Esophagus muscularis mucosa (tissue), 4 donors: Measurements from ENCODE around the gene DDX39B. TPM values are rescaled to one million over a fixed set of nuclear protein-coding genes. Genes with fewer than 3 reads are reported as not detected.
A peak's percentile ranks its signal among the peaks of the same experiment; 100 is the strongest.

Experiments
- DNase-seq: peaks from one replicate; pipeline ENCODE4 v3.0.0-alpha.2; 2017; ENCODE audit errors: extremely low spot score
- H3K27ac ChIP-seq, 4 donors: fragments of 200-600 bp; sonication (generic); replicated peaks in 1 of 4; 1 replicate in 3 of 4; 2 replicates in 1 of 4; pipeline ENCODE4 v1.5.1; 2016 to 2019; ENCODE audit warnings: mild to moderate bottlenecking in 1 of 4
- H3K27me3 ChIP-seq, 4 donors: fragments of 200-600 bp; sonication (generic); one replicate each; pipeline versions ENCODE4 v1.5.1 to v1.6.0; 2016 to 2019
- H3K36me3 ChIP-seq, 4 donors: fragments of 200-600 bp; sonication (generic); one replicate each; pipeline ENCODE4 v1.5.1; 2016 to 2019
- H3K4me1 ChIP-seq, 4 donors: fragments of 200-600 bp; sonication (generic); one replicate each; pipeline ENCODE4 v1.5.1; 2016 to 2019
- H3K4me3 ChIP-seq, 4 donors: fragments of 200-600 bp; sonication (generic); 1 replicate in 2 of 4; 2 replicates in 2 of 4; pipeline ENCODE4 v1.5.1; 2016 to 2019; ENCODE audit warnings: mild to moderate bottlenecking in 4 of 4, moderate library complexity in 1 of 4
- H3K9me3 ChIP-seq, 4 donors: fragments of 200-600 bp; sonication (generic); 1 replicate in 3 of 4; 2 replicates in 1 of 4; pipeline ENCODE4 v1.5.1; 2016 to 2019
- CTCF ChIP-seq, 3 experiments: fragments of 200-600 bp in 2 of 3; fragments of 450-650 bp in 1 of 3; sonication (generic) in 2 of 3; IDR thresholded peaks; one replicate each; pipeline ENCODE4 v1.5.1; 2017 to 2019; ENCODE audit warnings: antibody characterized with exemption in 3 of 3, mild to moderate bottlenecking in 2 of 3, moderate library complexity in 1 of 3
- EP300 ChIP-seq: sonication (generic); formaldehyde crosslinking; IDR thresholded peaks from one replicate; pipeline ENCODE4 v1.6.1; 2017; ENCODE audit warnings: antibody characterized with exemption
- POLR2A ChIP-seq: fragments of 450-650 bp; IDR thresholded peaks from one replicate; pipeline ENCODE4 v1.6.1; 2017; ENCODE audit warnings: antibody characterized with exemption, moderate library complexity, mild to moderate bottlenecking, low read depth
- POLR2AphosphoS5 ChIP-seq, 2 donors: sonication (generic); formaldehyde crosslinking; IDR thresholded peaks; one replicate each; pipeline ENCODE4 v1.6.1; 2017; ENCODE audit warnings: antibody characterized with exemption in 2 of 2
- WGBS: methylation state at CpG from one replicate; pipeline ENCODE4 v1.1.5; 2018; 5-methylcytosine and 5-hydroxymethylcytosine counted together
- intact Hi-C: fragments of 100-400 bp; cut with DNase I; formaldehyde crosslinking; loops from one replicate; pipeline ENCODE4 v1.15.1; 2023
- total RNA-seq, 4 donors: library from RNA; depleted of rRNA; stranded (reverse); fragments of >200 nt; gene quantifications; one replicate each; pipeline versions ENCODE4 v1.1.0 to v1.2.1, GENCODE V29; 2016

The DDX39B gene
- total RNA-seq, 4 donors from 2014 or later = 186 to 257 (median 213) TPM

GRCh38 chr6:31528307-31528777, 13.5 kb downstream of the DDX39B start:
- intact Hi-C loops = no loop called here
- Histone ChIP-seq H3K27me3 (no peaks in the 10 kb centered on the region), H3K4me3 (no peak overlapping the region), H3K36me3 (peaks cover 27 to 42% (median 41%) of the 10 kb centered on the region in 4 donors), H3K9me3 (no peaks in the 10 kb centered on the region), H3K27ac (no peak overlapping the region), H3K4me1 (no peaks in the 10 kb centered on the region)
- TF ChIP-seq CTCF (IDR thresholded peaks at IDR 0.05) = no peak
- TF ChIP-seq EP300 = no peak
- TF ChIP-seq POLR2AphosphoS5 (IDR thresholded peaks at IDR 0.05) = no peak
- TF ChIP-seq POLR2A = no peak
- no peak for DNase-seq
- WGBS = 83% methylated on average over 4 of the region's 4 CpGs

- TF ChIP-seq POLR2AphosphoS5 (IDR thresholded peaks at IDR 0.05) (no peak), EP300 (no peak), CTCF (IDR thresholded peaks at IDR 0.05) (no peak), POLR2A (no peak)
- Histone ChIP-seq H3K4me3 (no peak overlapping the region), H3K27me3 (no peaks in the 10 kb centered on the region), H3K36me3 (peaks cover 11 to 19% (median 18%) of the 10 kb centered on the region in 4 donors), H3K27ac (no peak overlapping the region), H3K9me3 (no peaks in the 10 kb centered on the region), H3K4me1 (no peaks in the 10 kb centered on the region)
- intact Hi-C loops = no loop called here
- peak; percentile 64 for DNase-seq
- 71% methylated on average over 4 of the region's 4 CpGs for WGBS
Measured at GRCh38 chr6:31525932-31526591, 15.7 kb downstream of the DDX39B start.

- Histone ChIP-seq H3K4me3 (no peak overlapping the region), H3K27me3 (no peaks in the 10 kb centered on the region), H3K27ac (no peak overlapping the region), H3K4me1 (no peaks in the 10 kb centered on the region), H3K9me3 (no peaks in the 10 kb centered on the region), H3K36me3 (peaks cover 6 to 14% (median 13%) of the 10 kb centered on the region in 4 donors)
- intact Hi-C loops = no loop called here
- 77% methylated on average over 8 of the region's 8 CpGs for WGBS
- TF ChIP-seq POLR2AphosphoS5 (IDR thresholded peaks at IDR 0.05) (no peak), EP300 (no peak), POLR2A (no peak), CTCF (IDR thresholded peaks at IDR 0.05) (no peak)
- DNase-seq = peak; percentile 29
Measured at GRCh38 chr6:31525553-31525931, 16.3 kb downstream of the DDX39B start.

GRCh38 chr6:31521835-31522234, 20.0 kb downstream of the DDX39B start:
- TF ChIP-seq POLR2A (no peak), CTCF (IDR thresholded peaks at IDR 0.05) (no peak), EP300 (no peak), POLR2AphosphoS5 (IDR thresholded peaks at IDR 0.05) (no peak)
- Histone ChIP-seq H3K9me3 (no peaks in the 10 kb centered on the region), H3K27ac (no peak overlapping the region), H3K27me3 (no peaks in the 10 kb centered on the region), H3K4me1 (no peaks in the 10 kb centered on the region), H3K4me3 (no peak overlapping the region), H3K36me3 (no peaks in the 10 kb centered on the region)
- no peak for DNase-seq
- intact Hi-C loops = no loop called here
- WGBS = 73% methylated on average over 3 of the region's 3 CpGs
